BLaER1 (cell line): Measurements from ENCODE around the gene OOSP2.
"Not testable (repeated sequence)": the region's sequence is repeated elsewhere in the genome, so short reads cannot be mapped to it uniquely, and the experiment has no call there.

ENCODE experiments used
- H3K27ac ChIP-seq: shearing (Covaris generic); formaldehyde crosslinking; 2 replicates; pipeline ENCODE4 v1.8.1; 2022
- H3K27me3 ChIP-seq: shearing (Covaris generic); formaldehyde crosslinking; 2 replicates; pipeline ENCODE4 v1.8.1; 2022
- H3K36me3 ChIP-seq: shearing (Covaris generic); formaldehyde crosslinking; 2 replicates; pipeline ENCODE4 v1.8.1; 2022
- H3K4me1 ChIP-seq: shearing (Covaris generic); formaldehyde crosslinking; 2 replicates; pipeline ENCODE4 v1.8.1; 2022
- H3K4me2 ChIP-seq: shearing (Covaris generic); formaldehyde crosslinking; 2 replicates; pipeline ENCODE4 v1.8.1; 2022
- H3K4me3 ChIP-seq: shearing (Covaris generic); formaldehyde crosslinking; 2 replicates; pipeline ENCODE4 v1.8.1; 2022
- H3K9ac ChIP-seq: shearing (Covaris generic); formaldehyde crosslinking; 2 replicates; pipeline ENCODE4 v1.8.1; 2022
- H3K9me3 ChIP-seq: shearing (Covaris generic); formaldehyde crosslinking; 2 replicates; pipeline ENCODE4 v1.8.1; 2022
- H4K20me1 ChIP-seq: shearing (Covaris generic); formaldehyde crosslinking; 2 replicates; pipeline ENCODE4 v1.8.1; 2022
- Cebpa-rat ChIP-seq: shearing (Covaris generic); IDR thresholded peaks from 2 replicates; pipeline ENCODE4 v1.8.1; 2022

Gene OOSP2

DNA sequence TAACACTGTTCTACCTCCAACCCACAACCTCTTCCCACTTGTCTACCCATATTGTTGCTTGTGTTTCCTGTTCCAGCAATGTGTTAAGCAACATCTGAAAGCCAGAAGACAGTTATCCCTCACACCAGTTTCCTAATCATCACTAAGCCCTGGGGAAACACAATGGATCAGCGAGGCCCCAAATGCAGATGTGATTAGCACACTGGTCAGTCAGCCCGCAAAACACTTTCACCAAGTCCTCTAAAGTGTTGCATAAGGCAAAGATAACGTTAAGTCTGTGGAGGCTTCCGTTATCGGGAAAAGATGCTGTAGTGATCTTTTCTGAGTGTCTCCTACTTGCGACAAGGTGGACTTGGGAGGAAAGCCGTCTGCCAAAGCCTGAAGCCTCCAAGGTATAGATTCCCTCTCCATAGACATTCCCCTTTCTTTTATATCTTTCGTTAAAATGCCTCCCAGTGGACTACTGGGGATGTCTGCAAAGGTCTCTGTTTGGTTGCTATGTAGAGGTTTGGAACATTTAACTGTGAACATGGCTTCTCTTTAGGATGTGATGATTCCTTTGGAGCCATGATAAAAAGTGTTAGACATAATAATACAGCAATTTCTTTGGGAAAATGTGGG lies 16.2 kb downstream of the OOSP2 start, which contains the start of gene MS4A3:
Gene MS4A3 (plus strand): TSS at position 317 of the 621 bp plus-strand sequence. CDS start 4,496 bp downstream, outside the sequence.
- Histone ChIP-seq H3K4me1 (no peaks in the 10 kb centered on the region), H3K4me3 (no peak within 1 kb of the TSS), H3K9ac (no peak within 1 kb of the TSS), H3K9me3 (no peaks in the 10 kb centered on the region), H3K27ac (no peak within 1 kb of the TSS), H3K27me3 (no peaks in the 10 kb centered on the region), H3K4me2 (no peak within 1 kb of the TSS), H4K20me1 (no peaks in the 10 kb centered on the region), H3K36me3 (no peaks in the 10 kb centered on the region)
- TF ChIP-seq Cebpa-rat: no peak

DNA sequence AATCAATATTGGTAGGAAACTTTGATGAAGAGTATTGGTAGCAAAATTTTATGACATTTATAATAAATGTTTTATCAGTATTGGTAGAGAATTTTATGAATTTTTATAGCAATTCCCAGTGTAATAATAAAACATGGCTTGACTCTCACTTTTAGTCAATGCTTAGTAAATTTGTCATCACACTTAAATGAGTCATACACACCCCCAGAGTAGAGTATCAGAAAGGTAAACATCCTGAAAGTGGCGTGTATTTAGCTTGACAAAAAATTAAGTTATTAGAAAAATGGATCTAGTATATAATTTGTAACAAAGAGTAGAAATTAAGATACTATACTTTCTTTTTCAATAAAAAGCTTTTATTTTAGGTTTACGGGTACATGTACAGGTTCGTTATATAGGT lies 18.8 kb downstream of the OOSP2 start:
- Histone ChIP-seq H3K9me3 (no peaks in the 10 kb centered on the region), H3K9ac (no peak overlapping the region), H3K4me3 (no peak overlapping the region), H3K27ac (no peak overlapping the region), H4K20me1 (no peaks in the 10 kb centered on the region), H3K27me3 (no peaks in the 10 kb centered on the region), H3K4me2 (no peak overlapping the region), H3K36me3 (no peaks in the 10 kb centered on the region), H3K4me1 (peaks cover 2% of the 10 kb centered on the region; the same call in 1 of the 2 replicates)
- TF ChIP-seq Cebpa-rat: no peak

DNA sequence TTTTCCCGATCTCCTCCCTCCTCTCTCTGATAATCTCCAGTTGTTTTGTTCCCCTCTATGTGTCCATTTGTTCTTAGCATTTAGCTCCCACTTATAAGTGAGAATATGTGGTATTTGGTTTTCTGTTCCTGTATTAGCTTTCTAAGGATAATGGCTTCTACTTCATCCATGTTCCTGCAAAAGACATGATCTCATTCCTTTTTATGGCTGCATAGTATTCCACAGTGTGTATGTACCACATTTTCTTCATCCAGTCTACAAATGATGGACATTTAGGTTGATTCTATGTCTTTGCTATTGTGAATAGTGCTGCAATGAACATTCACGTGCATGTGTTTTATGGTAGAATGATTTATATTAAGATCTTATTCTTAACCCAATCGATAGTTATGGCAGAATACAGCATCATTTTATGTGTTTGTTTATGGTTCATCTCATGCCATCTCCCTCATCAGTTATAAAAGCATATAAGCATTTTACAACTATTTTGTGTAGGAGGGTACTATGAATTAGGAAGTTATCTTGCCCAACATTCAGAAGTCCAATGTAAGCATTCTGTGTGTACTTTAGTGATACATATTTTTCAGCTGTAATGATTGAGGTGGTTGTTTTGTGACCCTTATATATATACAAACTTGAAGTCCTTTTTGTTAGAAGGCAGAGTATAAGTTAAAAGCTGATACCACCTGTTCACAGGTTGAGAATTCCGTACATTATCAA lies 19.5 kb downstream of the OOSP2 start:
- Histone ChIP-seq H3K4me3 (no peak overlapping the region), H3K4me1 (peaks cover 5% of the 10 kb centered on the region; the same call in 1 of the 2 replicates), H3K9me3 (no peaks in the 10 kb centered on the region), H3K4me2 (no peak overlapping the region), H3K9ac (no peak overlapping the region), H3K36me3 (no peaks in the 10 kb centered on the region), H3K27ac (no peak overlapping the region), H3K27me3 (no peaks in the 10 kb centered on the region), H4K20me1 (no peaks in the 10 kb centered on the region)
- no peak for TF ChIP-seq Cebpa-rat

DNA sequence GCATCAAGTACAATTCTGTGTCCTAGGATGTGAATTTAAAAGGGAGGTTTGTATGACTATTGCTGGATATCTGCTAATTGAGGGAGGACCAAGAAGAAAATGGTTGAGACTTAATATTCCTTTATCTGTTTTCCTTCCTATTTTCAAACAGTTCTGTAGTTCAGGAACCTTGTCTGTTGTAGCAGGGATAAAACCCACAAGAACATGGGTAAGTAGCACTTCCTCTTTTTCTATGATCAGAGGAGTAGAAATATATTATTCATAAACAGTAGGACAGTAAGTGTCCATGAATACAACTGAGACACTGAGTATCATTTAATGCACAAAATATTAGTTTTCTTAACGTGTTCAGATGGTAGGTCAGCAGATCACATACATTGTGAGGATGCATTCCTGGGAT lies 23.9 kb downstream of the OOSP2 start:
- Histone ChIP-seq H3K4me1 (peaks cover 5% of the 10 kb centered on the region; the same call in 1 of the 2 replicates), H3K4me3 (no peak overlapping the region), H3K27ac (no peak overlapping the region), H3K9ac (no peak overlapping the region), H3K4me2 (no peak overlapping the region), H3K36me3 (no peaks in the 10 kb centered on the region), H4K20me1 (no peaks in the 10 kb centered on the region), H3K9me3 (no peaks in the 10 kb centered on the region), H3K27me3 (no peaks in the 10 kb centered on the region)
- no peak for TF ChIP-seq Cebpa-rat

DNA sequence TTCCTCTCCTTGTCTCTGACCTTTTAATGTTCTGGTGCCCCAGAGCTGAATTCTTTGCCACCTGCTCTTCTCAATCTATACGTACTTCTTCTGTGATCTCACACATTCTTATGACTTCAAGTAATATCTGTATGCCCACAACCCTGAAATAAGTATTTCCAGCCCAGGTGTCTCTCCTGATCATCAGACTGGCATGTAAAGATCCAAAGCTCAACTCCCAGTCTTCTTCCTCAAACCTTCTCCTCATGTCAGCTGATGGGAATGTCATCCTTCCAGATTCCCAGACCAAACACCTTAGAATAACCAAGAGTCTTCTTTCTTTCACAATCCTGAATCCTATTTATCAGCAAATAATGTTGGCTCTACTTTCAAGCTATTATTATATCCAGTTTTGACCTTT lies 25.6 kb downstream of the OOSP2 start:
- Histone ChIP-seq H3K4me3 (no peak overlapping the region), H3K4me1 (peaks cover 5% of the 10 kb centered on the region; the same call in 1 of the 2 replicates), H3K9me3 (no peaks in the 10 kb centered on the region), H3K36me3 (no peaks in the 10 kb centered on the region), H3K9ac (no peak overlapping the region), H4K20me1 (no peaks in the 10 kb centered on the region), H3K27ac (no peak overlapping the region), H3K4me2 (no peak overlapping the region), H3K27me3 (no peaks in the 10 kb centered on the region)
- TF ChIP-seq Cebpa-rat: no peak

DNA sequence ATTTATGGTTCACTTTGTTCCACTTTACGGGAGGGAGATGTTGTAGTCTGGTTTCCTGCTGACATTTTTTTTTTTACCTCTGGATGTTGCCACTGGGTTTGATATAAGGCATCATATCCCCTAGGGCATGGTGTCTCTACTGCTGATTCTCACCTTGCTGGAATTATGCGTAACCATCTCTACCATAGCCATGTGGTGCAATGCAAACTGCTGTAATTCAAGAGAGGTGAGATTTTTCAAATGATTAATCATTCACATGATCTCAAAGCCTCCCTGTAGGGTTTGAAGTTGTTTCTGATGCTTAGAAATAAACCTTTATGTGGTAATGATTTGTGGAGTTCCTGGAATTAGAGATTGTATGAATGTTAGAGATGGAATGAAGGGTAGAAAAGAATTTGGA lies 29.2 kb downstream of the OOSP2 start:
- no peak overlapping the region for H3K9ac ChIP-seq
- no peak for TF ChIP-seq Cebpa-rat
- H3K4me3 ChIP-seq: no peak overlapping the region
- H3K4me2 ChIP-seq: no peak overlapping the region
- no peaks in the 10 kb centered on the region for H3K4me1 ChIP-seq
- no peaks in the 10 kb centered on the region for H3K9me3 ChIP-seq
- no peaks in the 10 kb centered on the region for H3K27me3 ChIP-seq
- no peak overlapping the region for H3K27ac ChIP-seq
- H3K36me3 ChIP-seq: no peaks in the 10 kb centered on the region
- H4K20me1 ChIP-seq: no peaks in the 10 kb centered on the region

DNA sequence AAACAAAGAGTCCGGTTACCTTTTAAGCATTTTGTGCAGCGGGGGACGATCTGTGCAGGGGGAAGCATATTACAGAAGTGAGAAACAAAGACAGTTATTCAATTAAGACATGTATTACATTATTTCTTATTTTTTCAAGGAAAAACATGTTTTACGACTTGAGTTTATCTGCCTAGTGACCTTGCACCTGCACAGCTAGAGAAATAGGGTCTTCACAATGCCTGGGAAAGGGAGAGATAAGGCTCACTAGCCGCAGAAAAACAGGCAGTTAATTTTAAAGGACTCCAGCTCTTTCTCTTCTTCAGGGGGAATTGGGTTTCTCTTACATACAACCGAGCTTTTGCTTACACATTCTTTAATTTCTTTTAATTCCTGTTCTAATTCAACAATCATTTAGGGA lies 31.4 kb downstream of the OOSP2 start:
- not testable (repeated sequence) for H3K27me3 ChIP-seq, H4K20me1 ChIP-seq, H3K4me1 ChIP-seq, H3K27ac ChIP-seq, H3K9ac ChIP-seq, H3K4me3 ChIP-seq, H3K36me3 ChIP-seq, H3K4me2 ChIP-seq, H3K9me3 ChIP-seq

DNA sequence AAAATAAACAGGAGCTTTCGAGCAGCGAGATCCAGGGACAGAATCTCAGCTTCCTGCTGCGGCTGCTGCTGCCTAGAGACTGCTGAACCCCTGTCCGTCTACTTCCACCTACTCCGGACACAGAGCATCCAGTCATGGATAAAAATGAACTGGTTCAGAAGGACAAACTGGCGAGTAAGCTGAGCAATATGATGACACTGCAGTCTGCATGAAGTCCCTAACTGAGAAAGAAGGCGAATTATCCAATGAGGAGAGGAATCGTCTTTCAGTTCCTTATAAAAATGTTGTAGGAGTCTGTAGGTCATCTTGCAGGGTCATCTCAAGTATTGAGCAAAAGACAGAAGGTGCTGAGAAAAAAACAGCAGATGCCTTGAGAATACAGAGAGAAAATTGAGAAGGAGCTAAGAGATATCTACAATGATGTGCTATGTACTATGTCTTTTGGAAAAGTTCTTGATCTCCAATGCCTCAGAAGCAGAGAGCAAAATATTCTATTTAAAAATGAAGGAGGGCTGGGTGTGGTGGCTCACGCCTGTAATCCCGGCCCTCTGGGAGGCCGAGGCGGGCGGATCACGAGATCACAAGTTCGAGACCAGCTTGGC lies 37.1 kb downstream of the OOSP2 start:
- Histone ChIP-seq H3K4me2 (no peak overlapping the region), H3K4me1 (0 out of 2 replicates have a peak, but pooled peaks cover 5% of the 10 kb centered on the region), H4K20me1 (no peaks in the 10 kb centered on the region), H3K27me3 (no peaks in the 10 kb centered on the region), H3K9me3 (no peaks in the 10 kb centered on the region), H3K9ac (no peak overlapping the region), H3K4me3 (no peak overlapping the region), H3K36me3 (no peaks in the 10 kb centered on the region), H3K27ac (no peak overlapping the region)
- TF ChIP-seq Cebpa-rat: no peak

DNA sequence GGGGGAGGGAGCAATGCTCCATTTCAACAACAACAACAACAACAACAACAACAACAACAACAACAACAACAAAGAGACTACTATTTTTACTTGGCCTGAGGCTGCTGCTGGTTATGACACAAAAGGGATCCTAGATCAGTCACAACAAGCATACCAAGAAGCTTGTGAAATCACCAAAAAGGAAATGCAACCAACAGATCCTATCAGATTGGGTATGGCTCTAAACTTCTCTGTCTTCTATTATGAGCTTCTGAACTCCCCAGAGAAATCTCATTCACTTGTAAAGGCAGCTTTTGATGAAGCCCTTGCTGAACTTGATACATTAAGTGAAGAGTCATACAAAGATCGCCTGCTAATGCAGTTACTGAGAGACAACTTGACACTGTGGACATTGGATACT lies 37.8 kb downstream of the OOSP2 start:
- H3K36me3 ChIP-seq: no peaks in the 10 kb centered on the region
- H3K4me2 ChIP-seq: no peak overlapping the region
- H3K9me3 ChIP-seq: no peaks in the 10 kb centered on the region
- TF ChIP-seq Cebpa-rat: no peak
- H4K20me1 ChIP-seq: no peaks in the 10 kb centered on the region
- H3K4me3 ChIP-seq: no peak overlapping the region
- H3K27me3 ChIP-seq: no peaks in the 10 kb centered on the region
- H3K9ac ChIP-seq: no peak overlapping the region
- no peak overlapping the region for H3K27ac ChIP-seq
- 0 out of 2 replicates have a peak, but pooled peaks cover 5% of the 10 kb centered on the region for H3K4me1 ChIP-seq

DNA sequence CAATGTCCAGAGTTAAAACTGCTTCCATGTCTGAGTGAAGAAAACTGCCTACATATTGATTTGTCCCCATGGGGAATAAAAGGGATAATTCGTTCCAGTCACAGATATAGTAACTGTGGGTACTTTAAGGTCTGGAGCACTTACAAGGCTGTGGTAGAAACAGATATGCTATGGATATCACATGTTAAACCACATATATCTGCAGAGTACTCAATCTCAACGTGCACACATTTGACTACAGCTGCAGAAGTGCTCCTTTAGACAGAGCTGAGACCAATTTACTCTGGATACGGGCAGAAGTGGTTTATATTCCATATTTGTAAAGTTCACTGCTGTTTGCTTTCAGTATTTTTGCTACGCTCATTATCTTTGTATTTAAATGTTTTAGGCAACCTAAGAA lies 38.5 kb downstream of the OOSP2 start:
- H3K27me3 ChIP-seq: no peaks in the 10 kb centered on the region
- no peak overlapping the region for H3K4me3 ChIP-seq
- no peaks in the 10 kb centered on the region for H4K20me1 ChIP-seq
- H3K27ac ChIP-seq: no peak overlapping the region
- no peak for TF ChIP-seq Cebpa-rat
- no peaks in the 10 kb centered on the region for H3K9me3 ChIP-seq
- H3K4me1 ChIP-seq: 0 out of 2 replicates have a peak, but pooled peaks cover 5% of the 10 kb centered on the region
- H3K36me3 ChIP-seq: no peaks in the 10 kb centered on the region
- no peak overlapping the region for H3K9ac ChIP-seq
- no peak overlapping the region for H3K4me2 ChIP-seq
